ENCODE measurements around the gene SLC25A6. TPM values are rescaled to one million over a fixed set of nuclear protein-coding genes. Genes with fewer than 3 reads are reported as not detected.

Gene SLC25A6
- total and polyA plus RNA-seq, 2 donors (not counting 3 experiments of a cell fraction or from before 2014, with no cell fraction given): 410 to 1,153 TPM

DNA sequence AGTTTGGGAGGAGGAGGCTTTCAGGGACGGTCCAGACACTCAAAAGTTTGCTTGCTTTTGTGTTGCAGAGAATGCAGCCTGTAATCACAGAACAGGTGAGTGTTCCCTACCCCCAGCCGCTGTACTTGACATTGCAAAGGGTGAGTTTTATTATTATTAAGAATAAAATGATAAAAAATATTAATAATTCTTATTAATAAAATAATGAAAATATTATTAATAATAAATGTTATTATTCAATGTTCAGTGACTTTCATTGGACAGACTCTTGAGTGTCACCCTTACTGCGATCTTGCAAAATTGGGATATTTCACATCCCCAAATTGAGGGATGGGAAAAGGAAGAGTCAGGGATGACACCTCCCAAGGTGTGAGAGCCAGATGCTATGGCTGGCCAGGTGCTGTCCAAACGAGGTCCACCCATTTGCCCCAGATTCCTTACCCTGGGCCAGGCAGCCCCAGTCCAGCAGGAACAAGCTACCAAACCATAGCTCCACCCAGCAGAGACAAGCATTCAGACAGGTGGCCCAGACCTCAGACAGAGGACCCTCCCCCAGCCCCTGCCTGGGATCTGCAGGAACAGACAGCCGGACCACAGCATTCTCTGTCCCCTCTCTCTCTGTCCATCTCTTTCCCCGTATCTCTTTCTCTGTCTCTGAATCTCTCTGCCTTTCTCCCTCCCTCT, 33.0 kb downstream of the SLC25A6 start:
- Histone ChIP-seq H4K20me1 (replicated peaks; ENCODE audit: control insufficient read depth, extremely low read depth, insufficient read depth, low read length) (no peaks in the 10 kb centered on the region), H3K27me3 (ENCODE audit: control insufficient read depth in 2 of 2, insufficient read depth in 2 of 2, low read length in 2 of 2) (no peaks in the 10 kb centered on the region), H3K9ac (replicated peaks; ENCODE audit: extremely low read depth, insufficient read depth, low read length) (no peak overlapping the region), H2AFZ (ENCODE audit: low read depth, low read length) (no peak overlapping the region), H3K4me1 (ENCODE audit: control insufficient read depth, extremely low read depth, insufficient read depth, low read length) (no peaks in the 10 kb centered on the region), H3K9me3 (replicated peaks; ENCODE audit: control insufficient read depth, insufficient read depth, low read length) (no peaks in the 10 kb centered on the region), H3K9me1 (replicated peaks; ENCODE audit: control insufficient read depth, extremely low read depth, insufficient read depth, low read length) (no peaks in the 10 kb centered on the region), H3K79me2 (ENCODE audit: control insufficient read depth, insufficient read depth, low read length) (no peaks in the 10 kb centered on the region), H3K4me2 (ENCODE audit: insufficient read depth, low read length) (no peak overlapping the region), H3K36me3 (ENCODE audit: control insufficient read depth in 2 of 2, extremely low read depth in 1 of 2, insufficient read depth in 2 of 2, low read length in 2 of 2) (peaks cover 0 to 2% of the 10 kb centered on the region in 2 experiments), H3K4me3 (replicated peaks in 1 of 3; ENCODE audit: insufficient read depth in 1 of 3, low read depth in 1 of 3, low read length in 3 of 3) (no peak overlapping the region), H3K27ac (ENCODE audit: insufficient read depth, low read depth, low read length) (no peak overlapping the region)
- CTCF ChIA-PET: no interaction called here
- dilution Hi-C loops (cut with MboI; ENCODE audit: extremely low pct_ligation_motif_present, low sequenced_read_pairs) (no loop called here), intact Hi-C loops (cut with micrococcal nuclease) (loop anchor here (5.0 kb wide), 1 partner anchor 33 kb away; the partner anchor contains the start of gene SLC25A6)
- no peak for DNase-seq (ENCODE audit: low read depth, low spot score)
- FAIRE-seq: no peak
- no TSS peak for BruUV-seq (replicated peaks)
- TF ChIP-seq EZH2 (IDR thresholded peaks at IDR 0.05; ENCODE audit: borderline replicate concordance, low read depth, low read length, severe bottlenecking): no peak
- TF ChIP-seq, protein P1, sequence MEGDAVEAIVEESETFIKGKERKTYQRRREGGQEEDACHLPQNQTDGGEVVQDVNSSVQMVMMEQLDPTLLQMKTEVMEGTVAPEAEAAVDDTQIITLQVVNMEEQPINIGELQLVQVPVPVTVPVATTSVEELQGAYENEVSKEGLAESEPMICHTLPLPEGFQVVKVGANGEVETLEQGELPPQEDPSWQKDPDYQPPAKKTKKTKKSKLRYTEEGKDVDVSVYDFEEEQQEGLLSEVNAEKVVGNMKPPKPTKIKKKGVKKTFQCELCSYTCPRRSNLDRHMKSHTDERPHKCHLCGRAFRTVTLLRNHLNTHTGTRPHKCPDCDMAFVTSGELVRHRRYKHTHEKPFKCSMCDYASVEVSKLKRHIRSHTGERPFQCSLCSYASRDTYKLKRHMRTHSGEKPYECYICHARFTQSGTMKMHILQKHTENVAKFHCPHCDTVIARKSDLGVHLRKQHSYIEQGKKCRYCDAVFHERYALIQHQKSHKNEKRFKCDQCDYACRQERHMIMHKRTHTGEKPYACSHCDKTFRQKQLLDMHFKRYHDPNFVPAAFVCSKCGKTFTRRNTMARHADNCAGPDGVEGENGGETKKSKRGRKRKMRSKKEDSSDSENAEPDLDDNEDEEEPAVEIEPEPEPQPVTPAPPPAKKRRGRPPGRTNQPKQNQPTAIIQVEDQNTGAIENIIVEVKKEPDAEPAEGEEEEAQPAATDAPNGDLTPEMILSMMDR (IDR thresholded peaks at IDR 0.05; ENCODE audit: extremely low read depth in 1 of 2, insufficient read depth in 1 of 2, low read depth in 1 of 2, low read length in 2 of 2): no peak
- TF ChIP-seq, protein P2, sequence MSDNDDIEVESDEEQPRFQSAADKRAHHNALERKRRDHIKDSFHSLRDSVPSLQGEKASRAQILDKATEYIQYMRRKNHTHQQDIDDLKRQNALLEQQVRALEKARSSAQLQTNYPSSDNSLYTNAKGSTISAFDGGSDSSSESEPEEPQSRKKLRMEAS (IDR thresholded peaks at IDR 0.05; ENCODE audit: insufficient read depth, insufficient read length): no peak
- no peak for TF ChIP-seq GATA2 (IDR thresholded peaks at IDR 0.05; ENCODE audit: insufficient read depth, insufficient read length, low read depth, low read length)
- no peak for TF ChIP-seq POLR2A (IDR thresholded peaks at IDR 0.05; ENCODE audit: low read depth, low read length)
- TF ChIP-seq JUN (IDR thresholded peaks at IDR 0.05; ENCODE audit: borderline replicate concordance, insufficient read depth, insufficient read length, low read depth): no peak
- no peak for TF ChIP-seq FOS (IDR thresholded peaks at IDR 0.05; ENCODE audit: borderline replicate concordance, insufficient read depth, low read length)
- TF ChIP-seq POLR2AphosphoS5 (IDR thresholded peaks at IDR 0.05; ENCODE audit: insufficient read depth, low read depth, low read length): no peak
- no peak for TF ChIP-seq MYC (IDR thresholded peaks at IDR 0.05; ENCODE audit: low read depth, low read length)
- POLR2A ChIA-PET: no interaction called here

All from endothelial cell of umbilical vein (primary cell).